ENCODE measurements around the gene ZNF217.

ZNF217 gene

DNA sequence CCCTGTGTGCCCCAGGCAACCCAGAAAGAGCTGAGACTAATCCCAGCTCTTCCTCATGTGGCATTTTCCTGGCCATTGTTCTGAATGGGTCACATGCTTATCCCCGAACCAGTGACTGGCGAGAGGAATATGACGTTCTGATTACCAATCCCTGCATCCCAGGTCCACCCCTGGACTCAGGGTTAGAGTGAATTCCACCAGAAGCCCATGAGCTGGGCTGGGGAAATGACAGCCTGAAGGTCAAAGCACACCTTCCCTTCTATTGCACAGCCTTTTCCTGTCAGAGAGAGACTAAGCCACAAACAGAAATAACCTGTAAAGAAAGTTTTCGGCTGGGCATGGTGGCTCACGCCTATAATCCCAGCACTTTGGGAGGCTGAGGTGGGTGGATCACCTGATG is 70.9 kb downstream of the ZNF217 start:
- TF ChIP-seq, protein P1, sequence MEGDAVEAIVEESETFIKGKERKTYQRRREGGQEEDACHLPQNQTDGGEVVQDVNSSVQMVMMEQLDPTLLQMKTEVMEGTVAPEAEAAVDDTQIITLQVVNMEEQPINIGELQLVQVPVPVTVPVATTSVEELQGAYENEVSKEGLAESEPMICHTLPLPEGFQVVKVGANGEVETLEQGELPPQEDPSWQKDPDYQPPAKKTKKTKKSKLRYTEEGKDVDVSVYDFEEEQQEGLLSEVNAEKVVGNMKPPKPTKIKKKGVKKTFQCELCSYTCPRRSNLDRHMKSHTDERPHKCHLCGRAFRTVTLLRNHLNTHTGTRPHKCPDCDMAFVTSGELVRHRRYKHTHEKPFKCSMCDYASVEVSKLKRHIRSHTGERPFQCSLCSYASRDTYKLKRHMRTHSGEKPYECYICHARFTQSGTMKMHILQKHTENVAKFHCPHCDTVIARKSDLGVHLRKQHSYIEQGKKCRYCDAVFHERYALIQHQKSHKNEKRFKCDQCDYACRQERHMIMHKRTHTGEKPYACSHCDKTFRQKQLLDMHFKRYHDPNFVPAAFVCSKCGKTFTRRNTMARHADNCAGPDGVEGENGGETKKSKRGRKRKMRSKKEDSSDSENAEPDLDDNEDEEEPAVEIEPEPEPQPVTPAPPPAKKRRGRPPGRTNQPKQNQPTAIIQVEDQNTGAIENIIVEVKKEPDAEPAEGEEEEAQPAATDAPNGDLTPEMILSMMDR (IDR thresholded peaks at IDR 0.05): no peak

DNA sequence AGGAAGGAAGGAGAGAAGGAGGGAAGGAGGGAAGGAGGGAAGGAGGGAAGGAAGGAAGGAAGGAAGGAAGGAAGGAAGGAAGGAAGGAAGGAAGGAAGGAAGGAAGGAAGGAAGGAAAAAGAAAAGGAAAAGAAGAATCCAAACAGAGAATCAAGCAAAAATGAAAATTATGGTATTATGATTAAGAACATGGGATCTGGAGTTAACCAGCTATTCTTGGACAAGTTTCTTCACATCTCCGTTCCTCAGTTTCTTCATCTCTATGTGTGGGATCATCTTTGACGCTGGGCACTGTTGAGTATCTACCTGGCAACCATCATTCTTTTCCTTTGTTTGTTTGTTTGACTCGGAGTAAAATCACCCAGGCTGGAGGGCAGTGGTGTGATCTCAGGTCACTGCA is 71.6 kb downstream of the ZNF217 start:
- TF ChIP-seq, protein P1 (IDR thresholded peaks at IDR 0.05): no peak

DNA sequence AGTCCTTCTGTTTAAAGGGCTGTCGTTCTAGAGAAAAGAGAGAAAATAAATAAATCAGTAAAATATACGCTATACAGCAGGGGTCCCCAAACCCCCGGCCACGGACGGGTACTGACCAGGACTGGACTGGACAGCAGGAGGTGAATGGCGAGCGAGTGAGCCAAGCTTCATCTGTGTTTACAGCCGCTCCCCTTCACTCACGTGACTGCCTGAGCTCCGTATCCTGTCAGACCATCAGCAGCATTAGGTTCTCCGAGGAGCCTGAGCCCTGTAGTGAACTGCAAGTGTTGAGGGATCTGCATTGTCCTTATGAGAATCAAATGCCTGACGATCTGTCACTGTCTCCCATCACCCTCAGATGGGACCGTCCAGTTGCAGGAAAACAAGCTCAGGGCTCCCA is 76.5 kb downstream of the ZNF217 start:
- TF ChIP-seq, protein P1 (IDR thresholded peaks at IDR 0.05): no peak
